HEK293T (cell line): Measurements from ENCODE around the gene KAZALD1.

Experiments
- BHLHE40 ChIP-seq: fragments of 450-650 bp; IDR thresholded peaks from 2 replicates; pipeline ENCODE4 v1.6.1; 2016; ENCODE audit warnings: mild to moderate bottlenecking, moderate library complexity, borderline replicate concordance
- ELF4 ChIP-seq: fragments of 450-650 bp; IDR thresholded peaks from 2 replicates; pipeline ENCODE4 v1.6.1; 2017; ENCODE audit warnings: antibody characterized with exemption
- FOXA1 ChIP-seq: fragments of 450-650 bp; IDR thresholded peaks from 2 replicates; pipeline ENCODE4 v1.6.1; 2016; ENCODE audit warnings: mild to moderate bottlenecking
- FOXM1 ChIP-seq: fragments of 450-650 bp; IDR thresholded peaks from 2 replicates; pipeline ENCODE4 v1.6.1; 2017; ENCODE audit warnings: mild to moderate bottlenecking, borderline replicate concordance
- SP1 ChIP-seq: fragments of 450-650 bp; IDR thresholded peaks from 2 replicates; pipeline ENCODE4 v1.6.1; 2017
- TARDBP ChIP-seq: fragments of 450-650 bp; IDR thresholded peaks from 2 replicates; pipeline ENCODE4 v1.6.1; 2016

DNA sequence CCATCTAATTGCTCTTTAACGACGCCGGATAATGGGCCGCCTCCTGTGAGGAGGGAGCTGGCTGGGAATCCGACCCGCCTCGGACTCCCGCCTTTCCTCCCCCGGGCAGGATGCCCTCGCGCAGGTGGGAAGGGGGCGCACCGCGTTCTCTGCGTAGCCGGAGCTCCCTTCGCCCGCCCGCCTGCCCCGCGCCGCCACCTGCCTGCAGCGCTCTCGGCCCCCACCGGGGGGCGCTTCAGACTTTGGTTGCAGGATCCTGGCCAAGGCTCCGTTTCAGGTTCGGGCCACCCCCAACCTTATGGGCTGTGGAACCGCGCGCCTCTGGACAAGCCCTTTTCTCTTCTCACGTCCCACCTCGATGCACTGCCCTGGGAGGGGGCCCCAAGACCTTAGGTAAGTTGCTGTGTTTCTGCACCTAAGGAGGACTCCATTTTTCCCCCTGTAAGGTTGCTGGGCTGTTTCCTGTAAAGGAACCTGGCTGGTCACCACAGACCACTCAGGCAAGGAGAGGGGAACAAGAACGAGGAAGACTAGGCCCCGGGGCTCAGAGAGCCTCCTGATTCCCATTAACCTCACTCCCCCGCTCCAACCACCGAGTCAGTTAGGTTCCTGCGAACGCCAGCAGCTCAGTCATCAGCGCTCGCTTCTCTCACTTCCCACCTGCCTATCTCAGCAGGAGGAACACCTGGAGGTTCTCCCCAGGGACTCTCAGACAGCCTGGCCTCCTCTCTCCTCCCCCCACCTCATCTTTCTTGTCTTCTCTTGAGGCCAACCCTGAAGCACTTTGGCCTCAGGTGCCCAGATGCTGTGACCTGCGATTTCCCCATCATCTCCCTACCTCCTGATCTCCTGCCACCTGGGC lies 11.3 kb upstream of the KAZALD1 start:
- TF ChIP-seq ELF4 (no peak), SP1 (no peak), TARDBP (no peak), FOXA1 (no peak), FOXM1 (no peak), BHLHE40 (no peak)
